ENCODE results near the gene JAZF1.

DNA sequence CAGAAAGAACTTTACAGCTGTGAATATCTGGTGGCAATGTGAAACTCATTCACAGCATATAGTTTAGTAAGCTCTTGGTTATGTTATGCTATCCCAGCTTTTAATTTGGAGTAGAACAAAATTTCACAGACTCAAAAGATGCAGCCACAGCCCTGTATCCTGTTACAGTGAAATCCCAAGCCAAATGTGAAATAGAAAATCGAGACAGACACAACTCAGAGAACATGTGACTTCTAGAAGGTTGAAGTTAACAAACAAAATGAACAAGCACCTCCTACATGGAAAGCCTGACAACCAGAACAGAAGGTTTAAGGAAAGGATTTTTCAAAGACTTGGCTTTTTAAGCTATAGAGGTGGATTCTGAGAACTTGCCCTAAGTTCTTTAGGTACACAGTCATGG lies 39.6 kb downstream of the JAZF1 start:
- TF ChIP-seq, protein P1, sequence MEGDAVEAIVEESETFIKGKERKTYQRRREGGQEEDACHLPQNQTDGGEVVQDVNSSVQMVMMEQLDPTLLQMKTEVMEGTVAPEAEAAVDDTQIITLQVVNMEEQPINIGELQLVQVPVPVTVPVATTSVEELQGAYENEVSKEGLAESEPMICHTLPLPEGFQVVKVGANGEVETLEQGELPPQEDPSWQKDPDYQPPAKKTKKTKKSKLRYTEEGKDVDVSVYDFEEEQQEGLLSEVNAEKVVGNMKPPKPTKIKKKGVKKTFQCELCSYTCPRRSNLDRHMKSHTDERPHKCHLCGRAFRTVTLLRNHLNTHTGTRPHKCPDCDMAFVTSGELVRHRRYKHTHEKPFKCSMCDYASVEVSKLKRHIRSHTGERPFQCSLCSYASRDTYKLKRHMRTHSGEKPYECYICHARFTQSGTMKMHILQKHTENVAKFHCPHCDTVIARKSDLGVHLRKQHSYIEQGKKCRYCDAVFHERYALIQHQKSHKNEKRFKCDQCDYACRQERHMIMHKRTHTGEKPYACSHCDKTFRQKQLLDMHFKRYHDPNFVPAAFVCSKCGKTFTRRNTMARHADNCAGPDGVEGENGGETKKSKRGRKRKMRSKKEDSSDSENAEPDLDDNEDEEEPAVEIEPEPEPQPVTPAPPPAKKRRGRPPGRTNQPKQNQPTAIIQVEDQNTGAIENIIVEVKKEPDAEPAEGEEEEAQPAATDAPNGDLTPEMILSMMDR (IDR thresholded peaks at IDR 0.05) = no peak
- TF ChIP-seq POLR2A (IDR thresholded peaks at IDR 0.05; ENCODE audit: low read depth) = no peak
